Stimulated activated naive CD4-positive, alpha-beta T cell treated with Interleukin-2 at 50 U/mL for 16 hours (primary cell): ENCODE measurements around the gene HIRIP3.
"Not testable (repeated sequence)": the region's sequence is repeated elsewhere in the genome, so short reads cannot be mapped to it uniquely, and the experiment has no call there.

Experiments
- DNase-seq: peaks from one replicate; lab custom pipeline; 2025; lab: John Stamatoyannopoulos, UW

The HIRIP3 gene

GRCh38 chr16:29995324-29995910, at the start of gene HIRIP3:
TSS of gene HIRIP3 (minus strand) at chr16:29995617. CDS start at chr16:29995605, 12 bp downstream.
- peak; percentile 81 for DNase-seq

- DNase-seq, result no peak
Observed at GRCh38 chr16:30041841-30042240, 46.4 kb upstream of the HIRIP3 start.

- not testable (repeated sequence) for DNase-seq
Observed at GRCh38 chr16:30040690-30041089, 45.3 kb upstream of the HIRIP3 start.

GRCh38 chr16:30040221-30040620, 44.8 kb upstream of the HIRIP3 start:
- DNase-seq, result no peak

GRCh38 chr16:30033270-30033669, 37.9 kb upstream of the HIRIP3 start:
- peak; percentile 15 for DNase-seq

- peak; percentile 43 for DNase-seq
Observed at GRCh38 chr16:30032083-30032819, 36.8 kb upstream of the HIRIP3 start.

GRCh38 chr16:30031477-30031918, 36.1 kb upstream of the HIRIP3 start:
- no peak for DNase-seq

- DNase-seq, result no peak
Observed at GRCh38 chr16:30030841-30031413, 35.5 kb upstream of the HIRIP3 start, which contains the start of gene TLCD3B. TSS of gene TLCD3B (minus strand) at chr16:30031271. CDS start at chr16:30030527, 744 bp downstream.

- no peak for DNase-seq
Observed at GRCh38 chr16:30030011-30030685, 34.7 kb upstream of the HIRIP3 start.

GRCh38 chr16:30028438-30029076, 33.1 kb upstream of the HIRIP3 start:
- no peak for DNase-seq

- no peak for DNase-seq
Observed at GRCh38 chr16:30027588-30028437, 32.4 kb upstream of the HIRIP3 start.

- no peak for DNase-seq
Observed at GRCh38 chr16:30026449-30026848, 31.0 kb upstream of the HIRIP3 start.

- no peak for DNase-seq
Observed at GRCh38 chr16:30025574-30025973, 30.2 kb upstream of the HIRIP3 start.

- DNase-seq, result no peak
Observed at GRCh38 chr16:30025156-30025555, 29.7 kb upstream of the HIRIP3 start.

GRCh38 chr16:30024451-30024850, 29.0 kb upstream of the HIRIP3 start:
- no peak for DNase-seq

GRCh38 chr16:30023586-30023985, 28.2 kb upstream of the HIRIP3 start:
- DNase-seq, result no peak

GRCh38 chr16:30022887-30023286, 27.5 kb upstream of the HIRIP3 start, which contains the start of gene C16orf92:
TSS of gene C16orf92 (plus strand) at chr16:30023198. CDS start at chr16:30023341, 143 bp downstream.
- DNase-seq, result no peak

GRCh38 chr16:30018731-30019158, 23.3 kb upstream of the HIRIP3 start:
- DNase-seq, result no peak

- DNase-seq, result not testable (repeated sequence)
Observed at GRCh38 chr16:30017937-30018336, 22.5 kb upstream of the HIRIP3 start.

- no peak for DNase-seq
Observed at GRCh38 chr16:30017277-30017656, 21.9 kb upstream of the HIRIP3 start.
